Stimulated activated CD8-positive, alpha-beta memory T cell treated with anti-CD3 and anti-CD28 coated beads, Interleukin-12 subunit alpha, Interleukin-12 subunit beta, amount 100 ng/mL, for 24 hours (primary cell): ENCODE data around the gene ANKRD63.

Source experiments
- DNase-seq: peaks from one replicate; pipeline ENCODE4 v3.0.0-alpha.2; 2020; ENCODE audit errors: extremely low read depth

ANKRD63 gene

DNA sequence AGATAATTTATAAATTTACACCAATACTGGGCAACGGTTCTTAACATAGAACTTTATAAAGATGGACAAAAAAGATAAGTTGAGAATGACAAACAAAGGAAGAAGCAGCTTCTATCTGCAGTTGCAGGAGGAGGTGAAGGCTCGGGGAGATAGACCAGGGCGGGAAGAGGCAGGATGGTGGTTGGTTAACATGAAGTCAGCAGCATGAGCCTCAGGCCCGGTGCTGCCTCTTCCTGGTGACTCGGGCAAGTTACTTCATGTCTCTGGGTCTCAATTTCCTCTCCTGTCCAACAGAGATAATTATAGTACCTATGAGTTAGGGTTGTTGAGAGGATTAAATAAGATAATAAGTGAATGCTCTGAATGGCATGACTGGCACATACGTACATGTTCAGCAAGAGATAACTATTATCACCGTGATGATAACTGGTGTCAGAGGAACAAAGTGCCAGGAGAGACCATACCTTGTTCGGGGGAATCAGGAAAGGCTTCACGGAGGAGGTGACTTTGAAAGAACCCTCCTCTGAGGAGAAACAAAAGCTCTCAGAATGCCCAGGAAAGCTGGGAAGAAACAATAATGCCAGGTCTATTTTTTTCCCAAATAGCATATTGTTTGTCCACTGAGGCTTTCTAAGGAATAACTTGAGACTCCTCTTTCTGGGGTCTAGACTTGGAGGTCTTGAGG lies 39.6 kb downstream of the ANKRD63 start:
- DNase-seq: no peak

DNA sequence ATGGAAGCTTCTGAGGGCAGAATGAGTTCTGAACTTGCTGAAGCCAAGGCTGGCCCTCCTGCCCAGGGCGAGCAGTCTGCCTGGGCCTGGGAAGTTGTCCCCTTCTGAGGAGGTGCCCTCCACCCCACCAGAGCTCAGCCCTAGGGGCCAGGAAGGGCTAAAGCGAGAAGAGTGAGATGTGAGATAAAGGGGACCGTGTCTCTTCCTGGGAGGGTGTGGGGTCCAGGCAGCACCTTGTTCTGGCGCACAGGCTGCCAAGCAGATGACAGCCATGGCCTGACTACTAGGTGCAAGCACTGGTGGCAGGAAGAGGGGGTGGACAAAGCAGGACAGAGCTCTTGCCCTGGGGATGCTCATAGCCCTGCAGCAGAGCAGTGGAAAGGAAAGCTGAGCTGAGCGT lies 40.3 kb downstream of the ANKRD63 start:
- DNase-seq: no peak

DNA sequence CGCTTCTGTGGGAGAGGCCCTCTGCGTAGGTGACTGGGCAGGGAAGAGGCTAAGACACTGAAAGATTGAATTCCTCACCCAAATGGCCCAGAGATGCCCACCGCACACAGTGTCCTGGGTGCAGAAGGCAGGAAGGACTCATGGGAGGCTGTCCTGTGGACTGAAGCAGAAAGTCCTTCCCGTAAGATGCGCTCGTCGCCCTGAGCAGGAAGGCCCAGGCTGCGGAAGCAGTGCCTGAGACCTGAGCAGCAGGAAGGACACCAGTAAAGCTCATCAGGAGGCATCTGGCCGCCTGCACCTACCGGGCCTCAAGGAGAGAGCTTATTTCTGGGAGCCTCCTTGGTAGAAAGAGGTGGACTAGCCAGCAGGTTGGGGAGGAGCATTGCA lies 40.7 kb downstream of the ANKRD63 start:
- no peak for DNase-seq

DNA sequence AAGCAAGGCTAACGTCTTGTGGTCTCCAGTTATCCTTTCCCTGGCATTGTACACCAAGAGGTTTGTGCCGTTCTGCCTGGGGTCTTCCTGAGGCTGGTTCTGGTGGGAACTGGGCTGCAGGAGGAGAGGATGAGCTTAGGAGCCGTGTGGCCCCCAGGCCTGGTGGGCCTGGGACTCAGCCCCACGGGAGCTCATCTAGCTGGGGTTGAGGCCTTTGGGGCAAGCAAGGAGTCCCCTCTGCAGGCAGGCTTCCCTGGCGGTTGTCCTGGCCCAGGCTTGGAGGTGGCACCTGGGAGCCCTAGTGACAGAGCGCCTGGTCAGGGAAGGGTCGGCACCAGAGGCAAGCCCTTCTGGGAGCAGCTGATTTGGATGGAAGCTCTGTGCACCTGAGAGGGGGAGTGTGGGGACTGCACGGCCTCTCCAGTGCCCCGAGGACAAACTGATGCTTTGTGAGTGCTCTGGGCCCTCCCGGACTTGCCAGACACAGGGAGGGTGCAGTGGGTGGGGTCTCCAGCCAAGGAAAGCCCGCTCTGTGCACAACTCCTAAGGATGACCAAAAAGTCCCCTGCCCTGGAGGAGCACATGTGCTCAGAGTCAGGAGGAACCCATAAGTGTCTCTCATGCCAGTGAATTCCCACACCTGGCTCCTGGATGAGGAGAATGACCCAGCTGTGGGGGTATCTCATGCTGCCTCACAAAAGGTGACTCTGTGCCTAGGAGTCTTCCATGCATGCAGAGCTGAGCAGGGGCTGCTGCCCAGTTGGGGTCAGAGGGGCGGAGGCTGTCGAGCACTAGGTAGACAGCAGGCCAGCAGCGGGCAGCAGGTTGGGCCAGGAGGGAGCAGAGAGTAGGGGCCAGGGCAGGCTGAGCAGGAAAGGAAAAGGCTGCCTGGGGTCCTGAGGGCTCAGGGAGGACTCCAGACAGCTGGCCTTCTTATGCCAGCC lies 41.3 kb downstream of the ANKRD63 start:
- DNase-seq: no peak

DNA sequence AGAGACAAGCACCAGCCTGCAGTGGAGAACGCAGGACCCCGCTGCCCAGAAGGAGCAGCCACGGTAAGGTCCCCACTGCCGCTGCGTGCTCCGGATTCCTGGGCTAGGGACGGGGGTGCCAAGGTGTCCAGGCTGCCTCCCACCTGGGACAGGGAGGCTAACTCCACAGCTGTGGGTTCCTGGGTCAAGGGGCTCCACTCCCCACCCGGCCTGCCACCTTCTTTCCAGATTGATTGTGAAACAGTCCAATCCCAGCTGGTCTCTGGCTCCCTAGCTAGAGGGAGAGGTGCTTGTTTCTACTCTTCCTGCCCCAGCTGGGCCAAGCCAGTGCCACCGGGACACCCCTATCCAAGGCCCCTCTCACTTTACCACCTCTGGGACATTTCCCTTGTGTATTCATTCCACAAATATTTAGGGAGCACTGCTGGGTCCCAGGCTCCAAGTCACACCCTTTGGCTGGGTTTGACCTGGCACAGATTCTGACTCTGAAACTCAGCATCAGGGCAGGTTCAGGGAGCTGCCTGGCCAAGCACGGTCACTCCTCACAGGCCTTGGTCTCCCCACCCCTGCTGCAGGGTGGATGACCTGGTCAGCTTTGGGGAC lies 42.1 kb downstream of the ANKRD63 start:
- no peak for DNase-seq

DNA sequence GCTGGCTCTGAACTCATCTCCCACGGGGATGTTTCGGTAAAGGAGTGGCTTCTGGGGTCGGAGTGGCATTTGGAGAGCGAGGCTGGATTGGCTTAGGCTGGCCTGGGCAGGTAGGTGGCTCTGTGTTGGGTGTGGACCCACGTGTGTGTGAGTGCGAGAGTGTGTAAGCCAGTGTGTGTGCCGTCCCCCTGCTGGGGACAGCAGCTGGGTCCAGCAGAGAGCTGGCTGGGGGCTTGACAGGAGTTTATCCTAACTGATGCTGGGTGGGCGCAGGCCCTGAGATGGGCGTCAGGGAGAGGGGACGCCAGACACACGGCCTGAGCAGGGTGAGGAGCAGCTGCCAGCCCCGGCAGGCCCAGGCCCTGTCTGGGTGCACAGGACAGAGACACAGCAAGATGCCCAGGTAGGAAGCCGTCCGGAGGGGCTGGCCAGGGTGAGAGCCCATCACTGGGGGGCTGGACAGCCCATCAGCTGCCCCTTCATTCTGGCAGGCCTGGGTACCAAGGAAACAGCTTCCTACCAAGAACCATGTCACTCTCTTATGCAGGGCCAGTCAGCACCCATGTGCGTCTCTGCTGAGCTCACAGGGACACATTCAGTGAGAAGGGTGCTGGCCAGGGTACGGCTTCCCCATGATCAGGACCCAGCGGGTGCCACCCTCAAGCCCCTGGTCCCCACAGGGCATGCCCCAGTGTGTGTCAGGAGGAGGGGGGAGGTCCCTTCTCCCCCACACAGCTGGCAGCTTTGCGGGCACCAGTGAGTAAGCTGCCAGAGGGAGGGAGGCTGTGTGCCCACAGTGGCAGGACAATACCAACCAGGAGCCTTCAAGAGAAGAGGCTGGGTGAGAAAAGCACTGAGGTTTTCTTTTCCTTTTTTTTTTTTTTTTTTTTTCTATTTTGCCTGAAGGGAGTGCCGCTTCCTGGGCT lies 42.9 kb downstream of the ANKRD63 start:
- DNase-seq: no peak

DNA sequence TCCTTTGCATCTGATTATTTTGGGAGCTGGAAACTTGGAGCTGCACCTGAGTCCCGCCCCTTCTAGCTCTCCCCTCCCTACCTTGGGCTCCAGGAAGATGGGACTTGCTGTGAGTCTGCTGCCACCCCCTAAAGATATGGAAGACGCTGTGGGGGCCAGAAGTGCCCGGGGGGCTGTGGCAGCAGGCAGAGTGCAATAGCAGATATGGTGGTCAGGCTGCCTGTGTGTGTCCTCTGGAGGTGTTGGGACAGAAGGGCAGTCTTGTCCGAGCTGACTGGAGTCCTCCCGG lies 43.5 kb downstream of the ANKRD63 start:
- no peak for DNase-seq

DNA sequence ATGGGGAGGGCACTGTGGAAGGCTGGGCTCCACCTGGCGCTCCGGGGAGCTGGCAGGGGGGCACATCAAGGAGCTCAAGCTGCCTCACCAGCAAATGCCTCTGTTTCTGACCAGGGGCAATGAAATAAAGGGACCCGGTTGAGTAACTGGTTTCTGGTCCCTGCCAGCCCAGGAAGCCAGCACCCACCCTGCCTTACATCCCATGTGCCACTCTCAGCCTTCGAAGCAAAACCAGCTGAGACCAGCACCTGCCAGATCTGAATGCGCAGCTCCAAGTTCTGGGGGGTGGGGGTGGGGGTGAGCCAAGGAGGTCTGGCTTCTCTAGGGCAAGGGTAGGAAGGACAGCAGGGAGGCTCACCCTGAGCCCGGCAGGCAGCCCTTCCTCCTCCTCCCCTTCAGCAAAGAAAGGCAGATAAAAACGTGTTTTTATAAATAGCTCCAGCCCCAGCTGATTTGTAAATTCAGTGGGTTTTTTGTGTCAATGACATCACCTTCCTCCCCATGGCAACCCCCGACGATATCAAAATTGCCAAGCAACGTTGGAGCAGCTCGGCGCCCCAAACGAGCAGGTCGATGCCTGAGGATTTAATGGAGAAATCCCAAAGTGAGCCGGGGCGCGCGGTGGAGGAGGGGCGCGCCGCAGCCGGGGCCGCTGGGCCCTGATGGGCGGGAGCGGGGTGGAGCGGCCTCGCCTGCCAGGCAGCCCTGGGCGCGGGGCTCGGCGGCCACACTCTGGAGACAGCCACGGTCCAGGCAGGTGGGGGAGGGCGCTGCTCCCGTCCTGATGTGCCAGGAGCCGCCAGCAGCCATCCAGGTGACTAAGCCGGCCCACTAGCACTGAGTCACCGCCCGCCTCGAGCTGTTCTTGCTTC lies 44.1 kb downstream of the ANKRD63 start, which contains the start of gene PAK6:
PAK6 (plus strand) TSS at position 532 of the 872 bp plus-strand sequence. CDS start 25,723 bp downstream, outside the sequence.
- DNase-seq: no peak

DNA sequence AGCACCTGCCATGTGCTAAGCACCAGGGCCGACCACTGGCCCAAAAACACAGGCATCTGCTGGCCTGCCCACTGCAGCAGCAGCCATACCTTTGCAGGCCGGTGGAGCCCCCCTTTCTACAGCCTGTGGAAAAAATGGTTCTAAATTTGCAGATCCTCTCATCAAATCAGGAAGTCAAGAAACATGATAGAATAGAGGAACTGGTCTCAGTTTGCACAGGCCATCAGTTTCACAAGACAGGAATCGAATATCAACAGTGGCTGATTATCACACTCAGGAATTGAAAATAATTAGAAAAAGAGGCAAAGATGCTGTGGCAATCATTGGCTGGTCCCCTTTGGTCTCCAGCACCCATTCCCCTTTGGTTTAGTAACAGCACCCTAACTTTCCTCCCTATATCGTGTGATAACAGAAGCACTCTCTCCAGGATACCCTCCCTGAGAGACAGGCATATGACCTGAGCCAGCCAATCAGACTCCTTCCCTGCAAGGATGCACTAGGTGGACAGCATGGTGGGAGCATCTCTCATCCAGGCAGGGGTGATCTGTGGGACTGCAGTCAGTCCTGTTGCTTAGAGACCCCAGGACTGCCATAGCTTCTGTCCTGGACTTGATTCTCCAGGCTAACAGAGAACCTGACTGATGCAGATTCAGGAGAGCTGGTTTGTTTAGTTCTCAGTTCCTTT lies 47.5 kb downstream of the ANKRD63 start:
- no peak for DNase-seq

DNA sequence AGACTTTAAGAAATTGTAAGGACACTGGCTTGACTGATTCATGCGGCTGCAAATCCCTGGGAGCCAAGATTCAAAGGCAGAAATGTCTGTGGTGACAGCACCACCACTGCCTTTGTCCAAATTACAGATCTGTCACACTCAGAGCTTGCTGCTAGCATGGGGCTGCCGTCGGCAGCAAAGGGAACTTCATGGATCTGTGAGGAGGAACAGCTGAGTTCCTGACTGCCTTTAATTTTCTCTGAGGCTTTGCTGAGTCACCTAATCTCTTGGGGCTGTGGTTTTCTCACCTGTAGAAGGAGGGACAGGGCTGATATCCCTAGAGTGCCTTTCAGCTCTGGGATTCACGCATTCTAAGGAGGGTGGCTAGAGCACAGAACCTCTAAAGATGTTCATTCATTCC lies 48.1 kb downstream of the ANKRD63 start:
- DNase-seq: no peak

DNA sequence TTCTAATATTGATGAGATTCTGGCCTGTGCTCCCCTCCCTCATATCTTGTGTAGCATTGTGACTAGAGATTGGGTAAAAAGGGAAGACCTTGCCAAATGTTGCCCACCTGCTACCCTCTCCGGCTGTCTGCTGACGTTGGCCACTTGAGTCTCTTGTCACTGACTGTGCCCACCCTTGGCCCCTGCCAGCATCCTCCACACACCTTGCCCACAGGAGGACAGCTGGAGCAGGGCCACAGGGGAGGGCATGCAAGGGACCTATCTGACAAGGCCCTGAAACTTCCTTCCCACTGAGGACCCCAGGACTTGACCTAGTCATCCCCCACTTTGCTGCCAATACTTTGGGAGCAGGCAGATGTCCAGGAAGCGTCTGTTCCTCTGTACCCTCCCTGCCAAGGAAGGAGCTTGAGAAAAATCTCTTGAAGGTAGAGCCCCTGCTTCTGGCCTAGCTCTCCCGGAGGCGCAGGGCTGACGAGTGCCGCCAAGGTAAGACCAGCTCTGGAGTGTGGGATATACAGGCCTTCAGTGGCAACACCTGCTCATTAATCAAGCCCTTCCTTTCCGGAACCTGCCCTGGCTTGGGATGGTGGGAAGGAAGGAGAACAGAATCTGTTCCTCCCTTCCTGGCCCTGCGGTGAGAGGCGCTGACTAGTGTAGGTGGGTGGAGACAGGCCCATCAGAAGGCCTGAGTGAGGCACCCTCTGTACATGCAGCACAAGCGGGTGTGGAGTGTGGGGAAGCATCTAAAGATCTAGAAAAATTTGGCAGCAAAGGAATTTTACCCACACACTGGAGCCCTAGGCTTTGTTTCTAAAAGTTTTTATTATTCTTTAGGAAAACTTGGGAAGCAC lies 48.9 kb downstream of the ANKRD63 start:
- DNase-seq: no peak

DNA sequence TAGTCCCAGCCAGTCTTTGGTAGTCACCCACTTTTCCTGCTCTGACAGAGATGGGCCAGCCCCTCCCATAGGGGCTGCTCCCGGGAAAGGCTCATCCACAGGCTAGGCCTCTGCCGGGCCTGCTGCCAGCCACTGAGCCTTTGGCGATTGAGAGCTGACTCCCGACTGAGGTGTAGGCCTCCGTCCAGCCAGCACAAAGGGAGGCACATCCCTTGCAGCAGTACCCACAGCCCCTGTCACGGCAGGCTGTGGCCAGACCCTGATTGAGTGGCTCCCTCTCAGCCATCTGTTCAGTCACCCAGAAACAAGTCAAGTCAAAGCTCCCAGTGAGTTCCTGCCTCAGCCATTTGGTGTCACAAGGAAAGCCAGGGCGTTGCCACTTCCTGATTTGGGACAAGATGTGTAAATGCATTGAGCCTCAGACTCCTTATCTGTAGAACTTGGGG lies 50.2 kb downstream of the ANKRD63 start:
- DNase-seq: no peak
